BLaER1 treated with 17β-estradiol and CSF1 and Interleukin-3, amounts not matched to agents 10 nM and 100 nM (cell line): Measurements from ENCODE around the gene C5.

ENCODE experiments used
- H3K27ac ChIP-seq, 11 experiments: shearing (Covaris generic); formaldehyde crosslinking; 2 replicates each; pipeline ENCODE4 v1.8.1; 2022
- H3K27me3 ChIP-seq, 11 experiments: shearing (Covaris generic); formaldehyde crosslinking; 2 replicates each; pipeline ENCODE4 v1.8.1; 2022
- H3K36me3 ChIP-seq, 11 experiments: shearing (Covaris generic); formaldehyde crosslinking; 2 replicates each; pipeline ENCODE4 v1.8.1; 2022
- H3K4me1 ChIP-seq, 10 experiments: shearing (Covaris generic); formaldehyde crosslinking; 2 replicates each; pipeline ENCODE4 v1.8.1; 2022
- H3K4me2 ChIP-seq, 11 experiments: shearing (Covaris generic); formaldehyde crosslinking; 2 replicates each; pipeline ENCODE4 v1.8.1; 2022
- H3K4me3 ChIP-seq, 10 experiments: shearing (Covaris generic); formaldehyde crosslinking; 2 replicates each; pipeline ENCODE4 v1.8.1; 2022
- H3K9ac ChIP-seq, 11 experiments: shearing (Covaris generic); formaldehyde crosslinking; 2 replicates each; pipeline ENCODE4 v1.8.1; 2022
- H3K9me3 ChIP-seq, 11 experiments: shearing (Covaris generic); formaldehyde crosslinking; replicated peaks in 1 of 11; 2 replicates each; pipeline ENCODE4 v1.8.1; 2022
- H4K20me1 ChIP-seq, 11 experiments: shearing (Covaris generic); formaldehyde crosslinking; 2 replicates each; pipeline ENCODE4 v1.8.1; 2022
- Cebpa-rat ChIP-seq, 11 experiments: shearing (Covaris generic); IDR thresholded peaks; 2 replicates each; pipeline ENCODE4 v1.8.1; 2022

Gene C5

GRCh38 chr9:120902569-120903535 lies 147.2 kb downstream of the C5 start:
- Histone ChIP-seq H4K20me1 (no peaks in the 10 kb centered on the region), H3K27me3 (no peaks in the 10 kb centered on the region; a peak in 1 of 22 replicates), H3K27ac (peak overlapping the region in 1 of 11 experiments; percentile 34; a peak in 1 of 22 replicates), H3K4me3 (no peak overlapping the region), H3K9ac (peak overlapping the region in 2 of 11 experiments; percentile 4 to 10; a peak in 2 of 22 replicates), H3K4me2 (peak overlapping the region; percentile 3 to 73 (median 47); a peak in 19 of 22 replicates), H3K4me1 (peaks cover 15 to 89% (median 82%) of the 10 kb centered on the region in 10 experiments), H3K36me3 (no peaks in the 10 kb centered on the region), H3K9me3 (no peaks in the 10 kb centered on the region)
- TF ChIP-seq Cebpa-rat (IDR thresholded peaks at IDR 0.05) = no peak
